ENCODE results near the gene RIN3.

Gene RIN3

DNA sequence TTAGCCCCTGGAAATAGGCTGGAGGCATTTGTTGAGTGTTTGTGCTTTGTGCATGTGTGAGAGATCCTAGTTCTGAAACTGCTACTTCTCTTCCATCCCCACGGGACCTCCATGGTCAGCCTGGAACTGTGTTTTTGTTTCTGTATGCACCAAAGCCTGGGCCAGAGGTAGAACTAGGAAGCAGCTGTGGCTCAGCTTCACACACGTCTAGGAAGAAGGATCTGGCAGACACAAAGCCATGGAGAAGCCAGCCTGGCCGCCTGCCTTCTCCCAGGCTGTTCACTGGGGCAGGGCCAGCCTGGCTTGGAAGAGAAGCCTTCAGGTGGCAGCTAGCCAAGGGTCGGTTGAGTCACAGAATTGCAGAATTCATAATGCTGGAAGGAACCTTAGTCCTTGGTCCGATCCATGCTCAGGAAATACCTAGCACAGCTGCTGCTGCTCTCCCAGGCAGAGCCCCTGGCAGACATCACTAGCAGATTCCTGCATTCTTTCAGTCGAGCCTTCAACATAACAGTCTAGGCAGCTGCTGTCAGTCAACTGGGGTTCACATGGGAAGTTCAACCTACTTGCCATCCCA lies 27.0 kb downstream of the RIN3 start:
- DNase-seq = peak; percentile 93
- in situ Hi-C loops (cut with HindIII; ENCODE audit: low pct_ligation_motif_present, low pct_unique_long_range_greater_than_20kb, low sequenced_read_pairs) = no loop called here

- DNase-seq = no peak
- in situ Hi-C loops (cut with HindIII; ENCODE audit: low pct_ligation_motif_present, low pct_unique_long_range_greater_than_20kb, low sequenced_read_pairs) = no loop called here
Measured at GRCh38 chr14:92542766-92543554, 29.4 kb downstream of the RIN3 start.

DNA sequence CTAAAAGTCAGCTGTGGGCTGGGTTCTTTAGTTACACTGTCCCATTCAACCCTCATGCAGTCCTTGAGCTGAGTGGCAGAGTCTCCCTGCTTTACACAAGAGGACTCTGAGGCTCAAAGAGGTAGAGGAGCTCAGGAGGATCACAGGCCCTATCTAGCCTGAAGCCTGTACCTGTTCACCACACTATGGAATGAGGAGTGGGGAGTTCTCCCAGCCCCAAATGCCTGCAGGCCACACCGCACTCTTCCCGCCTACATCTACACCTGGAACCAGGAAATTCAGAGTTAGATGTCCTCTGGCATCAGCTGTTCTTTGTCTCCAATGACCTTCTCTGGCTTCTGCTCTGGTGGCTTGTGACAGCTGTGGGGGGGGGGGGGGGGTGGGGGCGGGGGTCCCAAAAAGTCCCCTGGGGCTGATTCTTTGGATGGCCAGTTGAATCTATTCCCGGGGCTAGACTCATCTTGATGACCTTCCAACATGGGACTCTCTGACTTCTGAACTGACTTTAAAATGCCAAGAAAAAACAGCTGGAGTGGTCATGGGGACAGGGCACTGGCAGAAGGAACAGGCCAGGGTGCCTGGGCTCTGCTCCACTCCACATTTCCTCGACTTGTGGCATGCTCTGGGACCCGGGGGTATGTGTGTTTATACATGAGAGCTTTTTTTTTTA lies 30.6 kb downstream of the RIN3 start:
- in situ Hi-C loops (cut with HindIII; ENCODE audit: low pct_ligation_motif_present, low pct_unique_long_range_greater_than_20kb, low sequenced_read_pairs) = no loop called here
- DNase-seq = no peak

GRCh38 chr14:92546347-92547053 lies 32.9 kb downstream of the RIN3 start:
- peak; percentile 78 for DNase-seq
- in situ Hi-C loops (cut with HindIII; ENCODE audit: low pct_ligation_motif_present, low pct_unique_long_range_greater_than_20kb, low sequenced_read_pairs) = no loop called here

DNA sequence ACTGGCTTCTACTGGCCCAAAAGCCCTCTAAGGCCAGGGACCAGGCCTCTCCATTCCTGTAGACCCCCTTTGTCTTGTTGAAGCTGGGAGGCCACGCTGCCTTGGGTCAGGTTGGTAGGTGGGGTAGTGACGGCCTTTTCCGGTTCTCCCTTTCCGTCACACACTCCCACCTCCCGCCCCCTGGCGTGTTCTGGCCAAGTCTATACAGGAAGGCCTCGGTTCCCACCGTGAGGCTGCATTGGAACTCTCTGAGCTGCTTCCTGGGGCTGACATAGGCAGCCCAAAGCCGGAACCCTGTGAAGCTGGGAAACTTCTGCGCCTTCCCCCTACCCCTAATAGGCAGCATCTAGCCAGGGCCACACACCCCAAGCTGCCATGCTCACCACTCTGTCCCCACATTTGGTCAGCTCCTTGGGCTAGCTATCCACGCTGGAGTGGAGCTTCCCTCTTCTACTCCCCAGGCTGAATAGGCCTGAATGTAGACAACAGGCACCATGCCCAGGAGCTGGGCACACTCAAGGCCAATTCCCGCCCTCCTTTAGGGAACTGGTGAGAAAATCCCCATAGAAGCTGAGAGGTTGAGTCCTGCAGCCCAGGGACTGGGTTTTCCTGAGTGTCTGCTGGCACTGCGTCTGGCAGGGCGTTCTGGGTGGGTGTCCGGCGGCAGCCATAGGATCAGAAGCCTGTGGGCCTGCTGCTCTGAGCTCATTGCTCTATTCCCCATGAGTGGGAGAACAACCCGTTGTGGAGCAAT lies 35.7 kb downstream of the RIN3 start:
- in situ Hi-C loops (cut with HindIII; ENCODE audit: low pct_ligation_motif_present, low pct_unique_long_range_greater_than_20kb, low sequenced_read_pairs) = no loop called here
- no peak for DNase-seq

DNA sequence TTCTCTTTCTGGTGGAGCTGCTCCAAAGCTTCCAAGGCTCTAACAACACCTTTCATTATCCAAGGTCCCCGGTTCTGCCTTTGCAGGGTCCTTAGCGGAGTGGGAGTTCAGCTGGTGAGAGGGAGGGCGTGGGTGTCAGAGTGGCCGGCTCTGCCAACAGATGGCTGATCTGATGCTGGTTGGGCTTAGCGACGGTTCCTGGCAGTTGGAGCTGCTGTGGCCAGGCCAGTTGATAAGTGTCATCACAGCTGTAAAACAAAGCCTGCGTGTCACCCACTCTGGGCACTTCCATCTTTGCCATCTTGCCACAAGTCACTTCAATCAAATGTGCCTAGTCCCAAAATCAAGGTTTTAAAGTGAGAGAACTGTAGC lies 36.3 kb downstream of the RIN3 start:
- no peak for DNase-seq
- in situ Hi-C loops (cut with HindIII; ENCODE audit: low pct_ligation_motif_present, low pct_unique_long_range_greater_than_20kb, low sequenced_read_pairs) = no loop called here

DNA sequence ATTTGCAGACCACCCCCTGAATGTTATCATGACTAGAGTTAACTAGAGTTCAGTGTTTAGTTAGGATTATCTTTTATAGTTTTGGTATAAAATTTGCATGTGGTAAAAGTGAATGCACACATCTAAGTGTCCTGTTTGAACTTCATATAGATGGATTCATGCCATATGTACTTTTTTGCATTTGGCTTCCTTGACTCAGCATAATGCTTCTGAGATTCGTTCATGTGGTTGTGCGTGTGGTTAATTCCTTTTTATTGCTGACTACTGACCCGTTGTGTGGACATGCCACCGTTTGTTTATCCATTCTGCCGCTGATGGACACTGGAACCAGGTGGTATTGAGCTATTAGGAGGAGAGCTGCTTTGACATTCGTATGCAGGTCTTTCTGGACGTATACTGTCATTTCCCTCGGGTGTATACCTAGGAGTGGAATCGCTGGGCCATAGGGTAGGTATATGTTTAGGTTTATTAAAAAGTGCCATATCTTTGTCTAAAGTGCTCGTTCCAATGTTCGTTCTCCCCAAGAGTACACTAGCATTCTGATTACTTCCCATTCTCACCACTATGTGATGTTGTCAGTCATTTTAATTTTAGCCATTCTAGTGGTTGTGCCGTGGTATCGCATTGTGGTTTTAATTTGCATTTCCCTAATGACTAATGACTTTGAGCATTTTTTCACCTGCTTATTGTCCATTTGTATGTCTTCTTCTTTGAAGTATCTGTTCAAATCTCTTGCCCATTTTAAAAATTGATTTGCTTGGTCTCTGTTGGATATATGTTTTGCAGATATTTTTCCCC lies 37.7 kb downstream of the RIN3 start:
- in situ Hi-C loops (cut with HindIII; ENCODE audit: low pct_ligation_motif_present, low pct_unique_long_range_greater_than_20kb, low sequenced_read_pairs) = no loop called here
- no peak for DNase-seq

- in situ Hi-C loops (cut with HindIII; ENCODE audit: low pct_ligation_motif_present, low pct_unique_long_range_greater_than_20kb, low sequenced_read_pairs) = no loop called here
- DNase-seq = no peak
Measured at GRCh38 chr14:92552066-92552465, 38.5 kb downstream of the RIN3 start.

DNA sequence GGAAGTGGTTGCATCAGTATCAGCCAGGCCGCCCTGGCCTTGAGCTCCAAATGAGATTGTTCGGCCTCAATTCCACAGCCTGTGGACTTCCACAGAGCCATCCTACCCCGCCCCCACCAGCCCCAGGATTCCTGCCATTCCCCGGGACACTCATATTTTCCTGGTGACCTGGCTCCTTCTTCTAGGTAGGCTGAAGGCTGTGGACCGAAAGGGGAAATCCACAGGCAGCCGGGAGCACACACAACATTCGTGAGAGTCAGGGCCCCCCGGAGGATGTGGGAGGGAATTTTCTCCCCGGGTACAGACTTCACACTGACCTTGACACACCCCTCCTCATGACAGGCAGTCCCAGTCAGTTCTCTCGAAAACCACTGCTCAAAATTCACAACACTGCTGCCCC lies 39.9 kb downstream of the RIN3 start:
- in situ Hi-C loops (cut with HindIII; ENCODE audit: low pct_ligation_motif_present, low pct_unique_long_range_greater_than_20kb, low sequenced_read_pairs) = no loop called here
- peak; percentile 7 for DNase-seq

DNA sequence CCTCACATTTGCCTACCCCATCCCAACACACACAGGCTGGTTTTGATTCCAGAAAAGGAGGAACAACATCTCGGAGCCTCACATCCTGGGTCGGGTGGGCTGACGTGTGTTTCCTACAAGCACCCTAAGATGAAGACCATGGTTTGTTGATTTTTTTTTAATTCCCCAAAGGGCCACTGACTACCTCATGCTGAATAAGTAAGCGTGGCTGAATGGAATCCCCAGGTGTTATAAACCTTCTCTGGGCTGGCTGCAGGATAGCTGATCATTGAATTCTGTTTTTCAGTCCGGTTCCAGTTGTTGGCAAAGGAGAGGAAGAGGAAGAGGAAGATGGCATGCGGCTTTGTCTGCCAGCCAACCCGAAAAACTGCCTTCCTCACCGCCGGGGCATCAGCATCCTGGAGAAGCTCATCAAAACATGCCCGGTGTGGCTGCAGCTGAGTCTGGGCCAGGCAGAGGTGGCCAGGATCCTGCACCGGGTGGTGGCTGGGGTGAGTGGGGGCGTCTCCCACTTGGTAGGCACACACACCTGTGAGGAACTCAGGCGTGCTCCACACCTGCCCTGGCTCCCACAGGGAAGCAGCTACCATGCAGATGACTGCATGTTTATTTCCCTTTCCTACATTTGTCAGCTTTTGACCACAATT lies 42.0 kb downstream of the RIN3 start:
- no peak for DNase-seq
- in situ Hi-C loops (cut with HindIII; ENCODE audit: low pct_ligation_motif_present, low pct_unique_long_range_greater_than_20kb, low sequenced_read_pairs) = no loop called here

DNA sequence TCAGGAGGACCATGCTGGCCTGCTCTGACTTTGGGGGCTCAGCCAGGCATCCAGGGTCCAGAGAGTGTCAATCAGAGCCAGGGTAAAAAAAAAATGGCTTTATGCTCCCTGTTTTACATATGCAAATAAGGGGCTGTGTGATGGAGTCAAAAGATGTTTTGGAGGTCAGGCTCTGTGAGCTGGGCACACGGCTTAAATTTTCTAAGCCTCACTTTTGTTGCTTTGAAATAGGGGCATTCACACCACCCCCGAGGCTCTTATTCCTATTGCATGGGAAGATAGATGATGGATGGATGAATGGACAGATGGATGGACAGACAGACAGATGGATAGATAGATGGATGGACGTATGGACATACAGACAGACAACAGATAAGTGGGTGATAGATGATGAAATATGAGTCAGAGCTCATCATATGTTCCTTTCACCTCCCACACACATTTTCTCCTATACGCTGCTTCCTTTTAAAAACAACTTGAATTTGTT lies 42.7 kb downstream of the RIN3 start:
- in situ Hi-C loops (cut with HindIII; ENCODE audit: low pct_ligation_motif_present, low pct_unique_long_range_greater_than_20kb, low sequenced_read_pairs) = no loop called here
- no peak for DNase-seq

DNA sequence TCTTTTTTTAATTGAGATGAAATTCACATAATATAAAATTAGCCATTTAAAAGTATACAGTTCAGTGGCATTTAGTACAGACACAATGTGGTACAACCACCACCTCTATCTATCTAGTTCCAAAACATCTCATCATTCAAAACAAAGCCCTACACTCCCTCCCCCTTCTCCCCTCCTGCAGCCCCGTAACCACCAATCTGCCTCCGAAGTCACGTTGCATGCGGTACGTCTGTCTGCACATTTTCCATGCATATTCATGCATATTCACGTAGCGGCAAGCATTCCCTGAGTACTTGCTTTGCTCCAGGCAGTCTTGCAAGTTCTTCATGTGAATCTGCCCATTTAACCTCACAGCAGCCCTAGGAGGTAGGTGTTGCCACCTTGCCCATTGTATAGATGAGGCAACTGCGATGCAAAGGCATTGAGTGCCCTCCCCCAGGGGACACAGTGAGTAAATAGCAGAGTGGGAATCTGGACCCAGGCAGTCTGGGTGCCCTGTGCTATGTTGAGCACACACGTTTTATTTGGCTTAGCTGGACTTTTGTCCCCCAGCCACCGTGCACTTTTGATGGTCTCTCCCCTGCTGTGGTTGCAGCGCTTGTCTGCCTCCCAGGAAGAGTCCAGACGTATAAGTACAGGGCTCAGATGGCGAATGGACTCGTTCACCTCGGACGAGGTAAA lies 43.4 kb downstream of the RIN3 start:
- in situ Hi-C loops (cut with HindIII; ENCODE audit: low pct_ligation_motif_present, low pct_unique_long_range_greater_than_20kb, low sequenced_read_pairs) = no loop called here
- DNase-seq = no peak

- in situ Hi-C loops (cut with HindIII; ENCODE audit: low pct_ligation_motif_present, low pct_unique_long_range_greater_than_20kb, low sequenced_read_pairs) = no loop called here
Measured at GRCh38 chr14:92557544-92557912, 43.9 kb downstream of the RIN3 start.

DNA sequence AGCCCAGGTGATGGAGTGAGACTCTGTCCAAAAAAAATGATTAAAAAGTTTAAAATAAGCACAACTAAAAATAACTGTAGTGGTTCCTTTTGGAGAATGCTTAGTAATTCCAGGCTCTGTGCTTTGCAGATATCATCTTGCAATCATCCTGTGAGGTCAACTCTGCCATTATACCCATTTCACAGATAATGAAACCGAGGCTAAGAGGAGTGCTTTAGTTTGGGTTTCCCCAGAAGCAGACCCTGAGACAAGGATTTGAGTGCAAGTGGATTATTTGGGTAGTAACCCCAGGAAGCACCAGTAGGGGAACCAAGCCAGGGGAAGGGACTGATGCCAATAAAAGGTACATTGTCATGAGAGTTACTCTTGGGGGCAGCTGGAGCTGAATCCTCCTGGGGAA lies 44.7 kb downstream of the RIN3 start:
- no peak for DNase-seq
- in situ Hi-C loops (cut with HindIII; ENCODE audit: low pct_ligation_motif_present, low pct_unique_long_range_greater_than_20kb, low sequenced_read_pairs) = no loop called here

More at GRCh38 chr14:92557544-92557912, 43.9 kb downstream of the RIN3 start:
- no peak for DNase-seq

DNA sequence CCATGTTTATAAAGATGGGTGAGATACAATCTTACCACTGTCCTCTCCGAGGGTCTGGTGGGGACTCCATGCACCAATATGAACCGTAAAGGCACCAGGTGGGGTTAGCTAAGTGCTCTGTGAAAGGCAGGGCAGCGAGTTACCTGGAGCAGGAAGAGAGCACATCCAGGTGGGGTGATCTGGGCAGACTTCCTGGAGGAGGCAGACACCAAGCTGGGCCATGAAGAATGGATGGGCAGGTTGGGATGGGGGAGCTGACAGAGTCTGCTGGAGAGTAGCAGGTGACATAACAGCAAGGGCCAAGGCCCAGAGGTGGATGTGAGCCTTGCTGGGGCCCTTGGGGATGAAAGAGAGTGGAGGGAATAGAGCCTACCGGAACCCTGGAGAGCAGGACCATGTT lies 45.9 kb downstream of the RIN3 start:
- DNase-seq = no peak
- in situ Hi-C loops (cut with HindIII; ENCODE audit: low pct_ligation_motif_present, low pct_unique_long_range_greater_than_20kb, low sequenced_read_pairs) = no loop called here

GRCh38 chr14:92560106-92560865 lies 46.7 kb downstream of the RIN3 start:
- no peak for DNase-seq
- in situ Hi-C loops (cut with HindIII; ENCODE audit: low pct_ligation_motif_present, low pct_unique_long_range_greater_than_20kb, low sequenced_read_pairs) = no loop called here

Data from ACHN (cell line).